GM19023 (cell line): ENCODE results near the gene CCL28.
"Not testable (repeated sequence)": the region's sequence is repeated elsewhere in the genome, so short reads cannot be mapped to it uniquely, and the experiment has no call there.

Experiments used
- ATAC-seq: cut with Tn5 transposase; IDR thresholded peaks from one replicate; pipeline ENCODE4 v1.9.1; 2021; ENCODE audit warnings: mild to moderate bottlenecking, moderate library complexity; ENCODE audit not compliant: unreplicated experiment

CCL28 gene

DNA sequence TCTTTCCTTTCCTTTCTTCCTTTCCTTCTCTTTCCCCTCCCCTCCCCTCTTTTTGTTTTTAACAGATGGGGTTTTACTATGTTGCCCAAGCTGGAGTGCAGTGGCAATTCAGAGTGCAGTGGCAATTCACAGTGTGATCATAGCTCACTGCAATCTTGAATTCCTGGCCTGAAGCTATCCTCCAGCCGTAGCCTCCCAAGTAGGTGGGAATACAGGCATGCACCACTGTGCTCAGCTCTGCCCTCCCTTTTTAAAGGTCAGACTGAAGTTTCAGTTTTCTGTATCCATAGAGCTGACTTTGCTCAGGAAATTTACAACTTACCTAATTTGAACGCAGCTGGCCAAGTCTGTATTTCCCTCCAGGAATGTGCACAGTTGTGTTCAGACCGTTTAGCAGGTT, 696 bp downstream of the CCL28 start:
- no peak for ATAC-seq

- ATAC-seq, result no peak
Observed at GRCh38 chr5:43410414-43410813, 1.8 kb downstream of the CCL28 start.

DNA sequence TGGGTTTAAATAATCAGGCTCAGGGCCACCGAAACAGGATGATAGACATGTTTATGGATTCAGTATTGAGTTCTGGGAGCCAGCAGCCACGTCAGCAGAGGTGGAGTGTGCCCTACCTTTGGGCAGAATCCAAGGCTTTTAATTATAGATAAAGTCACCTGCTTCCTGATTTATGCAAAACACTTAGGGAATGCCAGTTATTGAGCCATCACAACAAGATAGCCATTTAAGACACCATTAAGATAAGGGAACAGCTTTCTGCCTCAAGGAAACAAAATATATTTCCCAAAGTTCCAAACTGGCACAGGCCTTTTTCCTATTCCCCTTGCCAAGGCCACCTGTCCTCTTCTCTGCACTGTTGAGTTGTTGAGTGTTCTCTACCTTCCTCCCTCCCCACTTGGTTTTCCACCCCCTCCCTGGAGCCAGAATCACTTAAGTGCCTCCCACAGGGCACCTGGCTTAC, 2.4 kb downstream of the CCL28 start:
- ATAC-seq, result no peak

DNA sequence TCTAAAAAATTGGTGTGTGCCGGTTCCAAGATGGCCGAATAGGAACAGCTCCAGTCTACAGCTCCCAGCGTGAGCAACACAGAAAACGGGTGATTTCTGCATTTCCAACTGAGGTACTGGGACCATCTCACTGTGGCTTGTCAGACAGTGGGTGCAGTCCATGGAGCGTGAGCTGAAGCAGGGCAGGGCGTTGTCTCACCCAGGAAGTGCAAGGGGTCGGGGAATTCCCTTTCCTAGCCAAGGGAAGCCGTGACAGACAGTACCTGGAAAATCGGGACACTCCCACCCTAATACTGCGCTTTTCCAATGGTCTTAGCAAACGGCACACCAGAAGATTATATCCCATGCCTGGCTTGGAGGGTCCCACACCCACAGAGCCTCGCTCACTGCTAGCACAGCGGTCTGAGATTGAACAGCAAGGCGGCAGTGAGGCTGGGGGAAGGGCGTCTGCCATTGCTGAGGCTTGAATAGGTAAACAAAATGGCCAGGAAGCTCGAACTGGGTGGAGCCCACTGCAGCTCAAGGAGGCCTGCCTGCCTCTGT, 9.6 kb downstream of the CCL28 start:
- not testable (repeated sequence) for ATAC-seq

DNA sequence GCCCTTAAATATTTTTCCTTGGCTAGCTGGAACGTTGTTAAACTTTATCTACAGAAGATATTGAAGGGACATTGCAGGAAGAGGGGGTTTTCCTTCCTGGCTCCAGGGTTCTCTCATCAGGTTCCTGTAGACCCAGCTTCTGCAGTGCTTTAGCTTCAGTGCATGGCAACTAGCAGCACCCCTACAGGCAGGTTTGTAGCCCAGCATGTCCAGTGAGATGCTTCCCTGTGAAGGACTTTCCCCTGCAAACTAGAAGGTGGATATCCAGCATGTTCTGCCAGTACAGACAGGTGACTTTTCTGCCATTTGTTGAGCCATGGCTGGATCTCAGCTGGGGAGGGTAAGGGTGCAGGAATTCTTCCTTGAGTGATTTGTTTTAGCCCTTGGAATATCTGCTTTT, 10.4 kb downstream of the CCL28 start:
- ATAC-seq, result no peak

DNA sequence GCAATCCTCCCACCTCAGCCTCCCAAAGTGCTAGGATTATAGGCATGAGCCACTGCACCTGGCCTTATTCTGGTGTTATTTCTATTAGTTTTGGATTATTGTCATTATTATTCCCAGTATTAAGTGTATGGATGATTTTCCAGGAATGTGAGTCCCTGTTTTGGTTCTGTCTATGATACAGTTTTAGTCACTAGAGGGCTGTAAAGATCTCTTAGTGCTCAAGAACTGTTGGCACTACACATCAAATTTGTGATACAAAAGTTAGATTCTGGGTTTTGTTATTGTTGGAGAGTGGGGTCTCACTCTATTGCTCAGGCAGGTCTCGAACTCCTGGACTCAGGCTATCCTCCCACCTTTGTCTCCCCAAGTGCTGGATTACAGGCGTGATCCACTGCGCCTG, 12.1 kb downstream of the CCL28 start:
- no peak for ATAC-seq

- peak; percentile 96 for ATAC-seq
Observed at GRCh38 chr5:43396762-43397304, 15.4 kb downstream of the CCL28 start.

- ATAC-seq, result no peak
Observed at GRCh38 chr5:43390471-43390870, 21.7 kb downstream of the CCL28 start.

GRCh38 chr5:43389679-43390329, 22.4 kb downstream of the CCL28 start:
- peak; percentile 77 for ATAC-seq

DNA sequence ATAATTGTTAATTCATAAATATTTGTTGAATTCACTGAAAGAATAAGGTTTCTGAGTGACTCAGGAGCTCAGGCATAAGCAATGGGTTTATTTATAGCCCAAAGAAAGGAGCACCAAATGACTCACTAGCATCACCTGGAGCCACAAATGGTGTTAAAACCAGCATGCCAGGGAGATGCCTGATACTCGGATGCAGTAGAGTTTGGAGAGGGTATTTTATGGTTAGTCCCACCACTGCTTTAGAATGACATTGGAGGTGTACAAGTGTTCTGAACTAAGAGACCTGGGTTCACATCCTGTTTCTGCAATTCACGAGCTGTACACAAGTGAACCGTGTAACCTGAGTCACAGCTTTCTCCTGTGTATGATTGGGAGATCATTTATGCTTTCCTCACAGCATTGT, 25.2 kb downstream of the CCL28 start:
- ATAC-seq, result no peak

DNA sequence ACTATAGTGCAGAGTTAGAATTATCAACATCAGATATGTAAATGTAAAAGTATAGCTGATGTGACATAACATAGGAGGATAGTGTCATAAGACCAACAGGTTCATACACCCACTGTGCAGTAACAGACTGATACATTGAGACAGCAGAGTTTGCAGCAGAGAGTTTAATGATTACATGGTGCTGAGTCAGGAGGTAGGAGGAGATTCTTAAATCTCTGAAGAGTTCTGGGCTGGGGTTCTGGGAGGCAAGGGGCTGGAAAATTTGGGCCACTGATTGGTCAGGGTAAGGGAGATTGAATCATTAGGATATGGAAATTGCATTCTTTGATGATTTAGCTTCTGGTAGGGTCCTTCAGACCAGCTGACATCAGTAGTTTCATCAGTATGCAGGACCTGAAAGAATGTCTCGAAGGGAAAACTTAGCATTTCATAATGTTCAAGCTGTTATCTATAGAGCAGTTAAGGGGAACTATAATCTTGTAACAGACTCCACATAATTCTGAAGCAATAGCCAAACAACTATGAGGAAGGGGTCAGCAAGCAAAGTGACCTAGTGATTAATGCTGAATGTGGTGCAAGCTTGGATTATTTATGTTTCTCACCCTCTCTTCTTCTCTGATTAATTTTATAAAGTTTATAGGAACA, 35.6 kb downstream of the CCL28 start:
- ATAC-seq, result no peak

- no peak for ATAC-seq
Observed at GRCh38 chr5:43371821-43372220, 40.4 kb downstream of the CCL28 start.

DNA sequence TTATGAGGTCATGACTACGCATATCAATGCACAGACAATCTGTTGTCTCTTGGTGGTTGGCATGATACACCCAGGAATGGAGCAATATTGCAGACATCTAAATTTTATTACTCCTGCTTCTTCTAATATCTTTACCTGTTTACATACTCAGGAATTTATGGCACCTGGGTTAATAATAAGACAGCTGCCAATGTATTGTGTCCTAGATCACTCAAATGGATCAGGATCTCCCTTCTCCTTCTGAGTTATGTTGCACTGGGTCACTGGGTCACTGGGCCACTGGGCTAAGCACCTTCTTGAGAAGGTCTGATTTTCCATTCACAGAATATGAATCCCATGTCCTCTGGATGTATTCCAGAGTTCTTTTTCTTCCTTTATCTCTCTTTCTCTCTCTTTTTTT, 41.8 kb downstream of the CCL28 start:
- no peak for ATAC-seq

- no peak for ATAC-seq
Observed at GRCh38 chr5:43369651-43370050, 42.5 kb downstream of the CCL28 start.

GRCh38 chr5:43367909-43368669, 44.1 kb downstream of the CCL28 start:
- no peak for ATAC-seq

GRCh38 chr5:43367453-43367852, 44.7 kb downstream of the CCL28 start:
- no peak for ATAC-seq

DNA sequence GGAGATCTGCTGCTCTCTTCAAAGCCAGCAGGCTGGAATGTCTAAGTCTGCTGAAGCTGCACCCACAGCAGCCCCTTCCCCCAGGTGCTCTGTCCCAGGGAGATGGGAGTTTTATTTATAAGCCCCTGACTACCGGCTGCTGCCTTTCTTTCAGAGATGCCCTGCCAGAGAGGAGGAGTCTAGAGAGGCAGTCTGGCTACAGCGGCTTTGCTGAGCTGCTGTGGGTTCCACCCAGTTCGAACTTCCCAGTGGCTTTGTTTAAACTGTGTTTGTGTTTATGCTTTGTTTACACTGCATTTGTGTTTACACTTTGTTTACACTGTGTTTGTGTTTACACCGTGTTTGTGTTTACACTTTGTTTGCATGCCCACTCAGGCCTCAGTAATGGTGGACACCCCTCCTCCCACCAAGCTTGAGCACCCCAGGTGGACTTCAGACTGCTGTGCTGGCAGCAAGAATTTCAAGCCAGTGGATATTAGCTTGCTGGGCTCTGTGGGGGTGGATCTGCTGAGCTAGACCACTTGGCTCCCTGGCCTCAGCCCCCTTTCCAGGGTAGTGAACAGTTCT, 45.4 kb downstream of the CCL28 start:
- not testable (repeated sequence) for ATAC-seq

DNA sequence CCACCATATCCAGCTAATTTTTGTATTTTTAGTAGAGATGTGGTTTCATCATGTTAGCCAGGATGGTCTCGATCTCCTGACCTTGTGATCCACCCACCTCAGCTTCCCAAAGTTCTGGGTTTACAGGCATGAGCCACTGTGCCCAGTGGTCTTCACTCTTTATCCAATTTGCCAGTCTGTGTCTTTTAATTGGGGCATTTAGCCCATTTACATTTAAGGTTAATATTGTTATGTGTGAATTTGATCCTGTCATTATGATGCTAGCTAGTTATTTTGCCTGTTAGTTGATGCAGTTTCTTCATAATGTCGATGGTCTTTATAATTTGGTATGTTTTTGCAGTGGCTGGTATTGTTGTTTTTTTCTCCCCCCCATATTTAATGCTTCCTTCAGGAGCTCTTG, 47.0 kb downstream of the CCL28 start:
- not testable (repeated sequence) for ATAC-seq

DNA sequence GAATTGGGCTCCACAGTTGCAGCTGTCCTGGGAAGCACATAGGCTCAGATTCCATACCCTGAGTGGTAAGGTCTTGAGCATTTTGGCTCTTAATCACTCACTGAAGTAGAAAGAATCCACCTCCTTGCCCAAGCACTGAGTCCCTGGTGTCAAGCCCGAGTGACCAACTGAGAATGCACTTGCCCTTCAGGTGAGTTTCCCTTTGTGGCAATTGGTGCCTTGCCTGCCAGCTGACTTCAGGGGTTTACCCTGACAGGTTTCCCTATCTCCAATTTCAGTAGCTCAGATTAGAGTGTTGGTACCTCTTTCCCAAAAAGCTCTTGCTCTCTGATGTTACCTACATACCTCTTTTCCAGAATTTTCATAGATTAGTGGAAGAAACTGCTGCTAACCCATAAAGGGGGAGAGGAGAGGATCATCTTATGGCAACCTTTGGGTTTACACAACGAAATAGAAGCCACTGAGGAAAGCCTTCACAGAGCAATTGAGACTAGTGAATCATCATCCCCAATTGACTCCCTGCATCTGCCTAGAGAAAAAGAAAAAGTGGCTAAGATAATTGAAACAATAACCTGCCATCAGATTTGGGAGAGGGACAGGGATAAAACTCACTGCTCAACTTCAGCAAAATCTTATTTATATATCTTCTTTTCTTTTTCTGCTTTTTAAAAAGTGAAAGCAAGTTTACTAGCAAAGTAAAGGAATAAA, 48.6 kb downstream of the CCL28 start:
- ATAC-seq, result no peak

DNA sequence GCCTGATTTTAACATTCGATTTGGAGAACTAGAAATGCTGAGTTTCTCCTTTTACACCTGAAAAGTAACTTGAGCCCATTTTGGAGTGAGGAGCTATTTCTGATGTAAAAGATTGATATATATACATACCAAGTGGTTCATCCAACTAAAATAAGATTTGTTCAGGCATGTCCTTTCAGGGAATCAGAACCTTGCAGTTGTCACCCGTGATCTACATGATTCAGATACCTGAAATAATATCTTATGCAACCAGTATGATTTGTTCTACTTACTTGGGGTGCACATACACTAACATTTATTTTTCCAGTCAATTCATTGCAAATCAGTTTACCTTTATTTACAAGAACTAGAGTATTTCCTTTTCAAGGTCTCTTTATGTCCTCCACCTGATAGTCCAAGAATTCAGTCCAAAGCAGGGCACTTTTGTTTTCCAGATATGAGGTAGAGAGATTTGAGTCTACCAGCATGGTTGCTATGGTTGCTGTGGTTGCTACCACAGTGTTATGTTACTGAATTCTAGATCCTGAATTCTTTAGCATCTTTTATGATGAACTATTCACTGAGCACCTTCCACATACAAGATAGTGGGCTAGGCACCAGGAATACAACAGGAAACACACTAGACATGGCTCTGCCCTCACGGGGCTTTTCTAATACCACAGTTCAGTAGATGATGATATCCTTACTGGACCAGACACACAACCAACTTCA, 49.3 kb downstream of the CCL28 start:
- no peak for ATAC-seq
